Naive thymus-derived CD4-positive, alpha-beta T cell (primary cell): Measurements from ENCODE around the gene ERICH2. TPM values are rescaled to one million over a fixed set of nuclear protein-coding genes. Genes with fewer than 3 reads are reported as not detected.

Experiments
- ATAC-seq: fragments of 150-1000 bp; cut with Tn5 transposase; 2 replicates; pipeline ENCODE4 v1.10.0; 2021; ENCODE audit warnings: mild to moderate bottlenecking, moderate library complexity
- CTCF ChIA-PET: fragments of 350-600 bp; sonication (Branson Sonifier 250); formaldehyde crosslinking; loops from one replicate; lab custom pipeline; 2021; ENCODE audit warnings: antibody characterized with exemption; lab: Charles Lee
- POLR2A ChIA-PET: fragments of 350-600 bp; sonication (Branson Sonifier 250); formaldehyde crosslinking; loops from one replicate; lab custom pipeline; 2021; ENCODE audit warnings: antibody characterized with exemption, inconsistent platforms; lab: Charles Lee
- DNase-seq, 9 donors: peaks; one replicate each; pipeline versions ENCODE4 v3.0.0 to v3.0.0-alpha.2; 2020 to 2022; ENCODE audit warnings: mixed read lengths in 1 of 9
- H3K27ac ChIP-seq: one replicate; pipeline ENCODE4 v1.7.0; 2013; ENCODE audit warnings: mild to moderate bottlenecking, low read depth, low read length, moderate library complexity
- H3K27me3 ChIP-seq, 2 donors: one replicate each; pipeline ENCODE4 v1.7.0; 2013; ENCODE audit warnings: low read length in 2 of 2, mild to moderate bottlenecking in 2 of 2, moderate library complexity in 2 of 2; ENCODE audit not compliant: control insufficient read depth in 2 of 2, insufficient read depth in 2 of 2
- H3K36me3 ChIP-seq, 3 experiments: 1 replicate in 2 of 3; 2 replicates in 1 of 3; pipeline ENCODE4 v1.7.0; 2013; ENCODE audit warnings: low read length in 3 of 3, mild to moderate bottlenecking in 3 of 3, moderate library complexity in 1 of 3; ENCODE audit not compliant: insufficient read depth in 3 of 3, control insufficient read depth in 2 of 3
- H3K4me1 ChIP-seq, 2 donors: one replicate each; pipeline ENCODE4 v1.7.0; 2013; ENCODE audit warnings: low read length in 2 of 2, mild to moderate bottlenecking in 2 of 2, moderate library complexity in 1 of 2; ENCODE audit not compliant: control insufficient read depth in 2 of 2, insufficient read depth in 2 of 2
- H3K4me3 ChIP-seq: 2 replicates; pipeline ENCODE4 v1.7.0; 2013; ENCODE audit warnings: mild to moderate bottlenecking, low read length
- H3K9me3 ChIP-seq, 3 experiments: 1 replicate in 2 of 3; 2 replicates in 1 of 3; pipeline ENCODE4 v1.7.0; 2013; ENCODE audit warnings: low read length in 3 of 3; ENCODE audit not compliant: control insufficient read depth in 2 of 3
- H3K27ac Mint-ChIP-seq, 9 donors: one replicate each; pipeline ENCODE4 v1.8.0; 2020 to 2022; ENCODE audit warnings: mixed read lengths in 9 of 9, mild to moderate bottlenecking in 8 of 9, moderate library complexity in 5 of 9, inconsistent platforms in 2 of 9
- H3K27me3 Mint-ChIP-seq, 5 donors: one replicate each; pipeline ENCODE4 v1.8.0; 2021 to 2022; ENCODE audit warnings: mixed read lengths in 5 of 5, mild to moderate bottlenecking in 1 of 5
- H3K36me3 Mint-ChIP-seq, 5 donors: one replicate each; pipeline ENCODE4 v1.8.0; 2020 to 2022; ENCODE audit warnings: mixed read lengths in 5 of 5, mild to moderate bottlenecking in 3 of 5, inconsistent platforms in 1 of 5
- H3K4me1 Mint-ChIP-seq, 7 donors: one replicate each; pipeline ENCODE4 v1.8.0; 2020 to 2022; ENCODE audit warnings: mixed read lengths in 7 of 7, mild to moderate bottlenecking in 3 of 7, inconsistent platforms in 1 of 7
- H3K4me3 Mint-ChIP-seq, 10 donors: one replicate each; pipeline ENCODE4 v1.8.0; 2020 to 2022; ENCODE audit warnings: mild to moderate bottlenecking in 10 of 10, mixed read lengths in 10 of 10, moderate library complexity in 6 of 10, inconsistent platforms in 2 of 10
- H3K9me3 Mint-ChIP-seq, 11 donors: one replicate each; pipeline ENCODE4 v1.8.0; 2020 to 2022; ENCODE audit warnings: mixed read lengths in 11 of 11, mild to moderate bottlenecking in 4 of 11, inconsistent platforms in 1 of 11, moderate library complexity in 1 of 11
- intact Hi-C, 2 donors: fragments of 100-400 bp; cut with micrococcal nuclease; formaldehyde crosslinking; loops; one replicate each; pipeline ENCODE4 v1.15.1; 2023
- polyA plus RNA-seq, 2 donors: library from polyadenylated mRNA; unstranded; fragments of 300-500 nt; fragmentation: Illumina TruSeq; gene quantifications; one replicate each; pipeline ENCODE4 v1.2.3, GENCODE V29; 2021
- total RNA-seq, 6 experiments: library from RNA in 5 of 6; stranded (reverse) in 5 of 6; gene quantifications; 1 replicate in 5 of 6; 2 replicates in 1 of 6; pipeline ENCODE4 v1.2.3 and lab custom pipeline; 2021 to 2026

The ERICH2 gene
- total and polyA plus RNA-seq, 7 experiments from 2014 or later, result not detected

- Histone ChIP-seq H3K36me3 (no peaks in the 10 kb centered on the region), H3K27me3 (no peaks in the 10 kb centered on the region), H3K4me1 (no peaks in the 10 kb centered on the region), H3K9me3 (no peaks in the 10 kb centered on the region), H3K4me3 (no peak overlapping the region), H3K27ac (no peak overlapping the region)
- intact Hi-C loops, result no loop called here
- H3K27ac Mint-ChIP-seq, result no peak overlapping the region
- H3K27me3 Mint-ChIP-seq, result peaks cover 20 to 32% (median 27%) of the 10 kb centered on the region in 5 donors
- H3K9me3 Mint-ChIP-seq, result peaks cover 0 to 9% (median 4%) of the 10 kb centered on the region in 11 donors
- POLR2A ChIA-PET, result no interaction called here
- H3K4me1 Mint-ChIP-seq, result no peaks in the 10 kb centered on the region
- peaks cover 0 to 4% (median 3%) of the 10 kb centered on the region in 5 donors for H3K36me3 Mint-ChIP-seq
- no peak for ATAC-seq
- no peak for DNase-seq
- CTCF ChIA-PET, result no interaction called here
- no peak overlapping the region for H3K4me3 Mint-ChIP-seq
Observed at GRCh38 chr2:170742000-170742399, 28.2 kb upstream of the ERICH2 start.

- Mint-ChIP-seq H3K4me3 (no peak overlapping the region), H3K27me3 (peaks cover 20 to 34% (median 27%) of the 10 kb centered on the region in 5 donors), H3K9me3 (peaks cover 0 to 2% (median 0%) of the 10 kb centered on the region in 11 donors), H3K36me3 (peaks cover 0 to 3% (median 0%) of the 10 kb centered on the region in 5 donors), H3K4me1 (no peaks in the 10 kb centered on the region), H3K27ac (no peak overlapping the region)
- H3K36me3 ChIP-seq, result no peaks in the 10 kb centered on the region
- no peak overlapping the region for H3K4me3 ChIP-seq
- CTCF ChIA-PET, result no interaction called here
- no peaks in the 10 kb centered on the region for H3K9me3 ChIP-seq
- POLR2A ChIA-PET, result no interaction called here
- ATAC-seq, result no peak
- DNase-seq, result no peak
- H3K27ac ChIP-seq, result no peak overlapping the region
- intact Hi-C loops, result no loop called here
- H3K4me1 ChIP-seq, result no peaks in the 10 kb centered on the region
- H3K27me3 ChIP-seq, result no peaks in the 10 kb centered on the region
Observed at GRCh38 chr2:170742896-170743529, 27.2 kb upstream of the ERICH2 start.

GRCh38 chr2:170743530-170744239 lies 26.5 kb upstream of the ERICH2 start:
- H3K27ac ChIP-seq, result no peak overlapping the region
- H3K36me3 ChIP-seq, result no peaks in the 10 kb centered on the region
- no peak overlapping the region for H3K27ac Mint-ChIP-seq
- H3K4me3 Mint-ChIP-seq, result no peak overlapping the region
- CTCF ChIA-PET, result no interaction called here
- peaks cover 0 to 3% (median 0%) of the 10 kb centered on the region in 5 donors for H3K36me3 Mint-ChIP-seq
- peaks cover 17 to 34% (median 27%) of the 10 kb centered on the region in 5 donors for H3K27me3 Mint-ChIP-seq
- DNase-seq, result no peak
- no peak overlapping the region for H3K4me3 ChIP-seq
- ATAC-seq, result no peak
- H3K9me3 Mint-ChIP-seq, result peaks cover 0 to 2% (median 0%) of the 10 kb centered on the region in 11 donors
- H3K9me3 ChIP-seq, result no peaks in the 10 kb centered on the region
- no peaks in the 10 kb centered on the region for H3K4me1 Mint-ChIP-seq
- POLR2A ChIA-PET, result no interaction called here
- no peaks in the 10 kb centered on the region for H3K4me1 ChIP-seq
- no peaks in the 10 kb centered on the region for H3K27me3 ChIP-seq
- intact Hi-C loops, result no loop called here

- CTCF ChIA-PET, result no interaction called here
- no peaks in the 10 kb centered on the region for H3K36me3 ChIP-seq
- Mint-ChIP-seq H3K4me1 (no peaks in the 10 kb centered on the region), H3K9me3 (peaks cover 0 to 2% (median 0%) of the 10 kb centered on the region in 11 donors), H3K27me3 (peaks cover 16 to 36% (median 32%) of the 10 kb centered on the region in 5 donors), H3K36me3 (peaks cover 0 to 4% (median 0%) of the 10 kb centered on the region in 5 donors), H3K4me3 (no peak overlapping the region), H3K27ac (no peak overlapping the region)
- H3K27me3 ChIP-seq, result no peaks in the 10 kb centered on the region
- intact Hi-C loops, result no loop called here
- H3K27ac ChIP-seq, result no peak overlapping the region
- ATAC-seq (no peak), DNase-seq (no peak)
- no peak overlapping the region for H3K4me3 ChIP-seq
- no peaks in the 10 kb centered on the region for H3K9me3 ChIP-seq
- H3K4me1 ChIP-seq, result no peaks in the 10 kb centered on the region
- POLR2A ChIA-PET, result no interaction called here
Observed at GRCh38 chr2:170744248-170745002, 25.8 kb upstream of the ERICH2 start.

- ChIA-PET CTCF (no interaction called here), POLR2A (no interaction called here)
- peaks cover 21 to 41% (median 32%) of the 10 kb centered on the region in 5 donors for H3K27me3 Mint-ChIP-seq
- H3K4me1 ChIP-seq, result no peaks in the 10 kb centered on the region
- H3K36me3 ChIP-seq, result no peaks in the 10 kb centered on the region
- no peaks in the 10 kb centered on the region for H3K27me3 ChIP-seq
- no peak overlapping the region for H3K4me3 ChIP-seq
- H3K4me1 Mint-ChIP-seq, result no peaks in the 10 kb centered on the region
- no peak for DNase-seq
- H3K4me3 Mint-ChIP-seq, result no peak overlapping the region
- peaks cover 0 to 7% (median 0%) of the 10 kb centered on the region in 5 donors for H3K36me3 Mint-ChIP-seq
- intact Hi-C loops, result no loop called here
- peaks cover 0 to 5% (median 0%) of the 10 kb centered on the region in 11 donors for H3K9me3 Mint-ChIP-seq
- ATAC-seq, result no peak
- H3K9me3 ChIP-seq, result no peaks in the 10 kb centered on the region
- no peak overlapping the region for H3K27ac Mint-ChIP-seq
- H3K27ac ChIP-seq, result no peak overlapping the region
Observed at GRCh38 chr2:170745305-170745704, 24.9 kb upstream of the ERICH2 start.

GRCh38 chr2:170747921-170748320 lies 22.3 kb upstream of the ERICH2 start:
- Histone ChIP-seq H3K36me3 (no peaks in the 10 kb centered on the region), H3K9me3 (no peaks in the 10 kb centered on the region), H3K4me3 (no peak overlapping the region), H3K4me1 (no peaks in the 10 kb centered on the region), H3K27ac (no peak overlapping the region), H3K27me3 (no peaks in the 10 kb centered on the region)
- ATAC-seq, result no peak
- no peak for DNase-seq
- intact Hi-C loops, result no loop called here
- Mint-ChIP-seq H3K9me3 (peaks cover 0 to 5% (median 0%) of the 10 kb centered on the region in 11 donors), H3K27me3 (peaks cover 21 to 52% (median 42%) of the 10 kb centered on the region in 5 donors), H3K27ac (no peak overlapping the region), H3K4me1 (no peaks in the 10 kb centered on the region), H3K36me3 (peaks cover 0 to 7% (median 0%) of the 10 kb centered on the region in 5 donors), H3K4me3 (no peak overlapping the region)
- POLR2A ChIA-PET, result no interaction called here
- CTCF ChIA-PET, result no interaction called here
